ENCODE data around the gene CLHC1.

GRCh38 chr2:55140316-55141219, 91.5 kb downstream of the CLHC1 start:
- TF ChIP-seq, protein P1, sequence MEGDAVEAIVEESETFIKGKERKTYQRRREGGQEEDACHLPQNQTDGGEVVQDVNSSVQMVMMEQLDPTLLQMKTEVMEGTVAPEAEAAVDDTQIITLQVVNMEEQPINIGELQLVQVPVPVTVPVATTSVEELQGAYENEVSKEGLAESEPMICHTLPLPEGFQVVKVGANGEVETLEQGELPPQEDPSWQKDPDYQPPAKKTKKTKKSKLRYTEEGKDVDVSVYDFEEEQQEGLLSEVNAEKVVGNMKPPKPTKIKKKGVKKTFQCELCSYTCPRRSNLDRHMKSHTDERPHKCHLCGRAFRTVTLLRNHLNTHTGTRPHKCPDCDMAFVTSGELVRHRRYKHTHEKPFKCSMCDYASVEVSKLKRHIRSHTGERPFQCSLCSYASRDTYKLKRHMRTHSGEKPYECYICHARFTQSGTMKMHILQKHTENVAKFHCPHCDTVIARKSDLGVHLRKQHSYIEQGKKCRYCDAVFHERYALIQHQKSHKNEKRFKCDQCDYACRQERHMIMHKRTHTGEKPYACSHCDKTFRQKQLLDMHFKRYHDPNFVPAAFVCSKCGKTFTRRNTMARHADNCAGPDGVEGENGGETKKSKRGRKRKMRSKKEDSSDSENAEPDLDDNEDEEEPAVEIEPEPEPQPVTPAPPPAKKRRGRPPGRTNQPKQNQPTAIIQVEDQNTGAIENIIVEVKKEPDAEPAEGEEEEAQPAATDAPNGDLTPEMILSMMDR (conservative IDR thresholded peaks at IDR 0.05; ENCODE audit: low read length), result no peak
- TF ChIP-seq EZH2phosphoT487 (IDR thresholded peaks at IDR 0.05; ENCODE audit: borderline replicate concordance, low read depth, low read length), result no peak

Data from OCI-LY7 (cell line).